Glutamatergic neuron (in vitro differentiated cells): ENCODE measurements around the gene GPR149. TPM values are rescaled to one million over a fixed set of nuclear protein-coding genes. Genes with fewer than 3 reads are reported as not detected.

Experiments used
- DNase-seq: peaks from one replicate; pipeline ENCODE4 v3.0.0; 2022
- H3K27ac Mint-ChIP-seq: one replicate; pipeline ENCODE4 v1.8.0; 2020; ENCODE audit warnings: mild to moderate bottlenecking, mixed read lengths, inconsistent platforms; ENCODE audit not compliant: unreplicated experiment
- H3K27me3 Mint-ChIP-seq: one replicate; pipeline ENCODE4 v1.8.0; 2020; ENCODE audit warnings: mild to moderate bottlenecking, moderate library complexity, mixed read lengths, inconsistent platforms; ENCODE audit not compliant: unreplicated experiment
- H3K36me3 Mint-ChIP-seq: one replicate; pipeline ENCODE4 v1.8.0; 2020; ENCODE audit warnings: mild to moderate bottlenecking, mixed read lengths, inconsistent platforms; ENCODE audit not compliant: unreplicated experiment
- H3K4me1 Mint-ChIP-seq: one replicate; pipeline ENCODE4 v1.8.0; 2020; ENCODE audit warnings: mild to moderate bottlenecking, low read depth, mixed read lengths, inconsistent platforms; ENCODE audit not compliant: unreplicated experiment
- H3K4me3 Mint-ChIP-seq: one replicate; pipeline ENCODE4 v1.8.0; 2020; ENCODE audit warnings: mild to moderate bottlenecking, mixed read lengths, inconsistent platforms; ENCODE audit not compliant: unreplicated experiment
- H3K9me3 Mint-ChIP-seq: one replicate; pipeline ENCODE4 v1.8.0; 2020; ENCODE audit warnings: mild to moderate bottlenecking, moderate library complexity, mixed read lengths, inconsistent platforms; ENCODE audit not compliant: unreplicated experiment
- CTCF ChIP-seq: fragments of 200-600 bp; sonication (generic); IDR thresholded peaks from one replicate; pipeline ENCODE4 v1.5.0; 2021; ENCODE audit not compliant: partially characterized antibody, unreplicated experiment
- total RNA-seq: library from RNA; stranded (reverse); fragmentation: NEBNext Ultra II Directional; extraction: Animal tissue kit (Norgen Biotek cat#: 25700); gene quantifications from one replicate; pipeline ENCODE4 v1.2.1, GENCODE V29; 2021; ENCODE audit not compliant: unreplicated experiment

The GPR149 gene
- total RNA-seq, 1 donor from 2014 or later: 0.25 TPM

GRCh38 chr3:154398084-154398967, 31.7 kb downstream of the GPR149 start:
- no peak overlapping the region for H3K27ac Mint-ChIP-seq
- H3K4me1 Mint-ChIP-seq: no peaks in the 10 kb centered on the region
- H3K27me3 Mint-ChIP-seq: no peaks in the 10 kb centered on the region
- no peak for TF ChIP-seq CTCF
- H3K4me3 Mint-ChIP-seq: no peak overlapping the region
- no peaks in the 10 kb centered on the region for H3K36me3 Mint-ChIP-seq
- no peaks in the 10 kb centered on the region for H3K9me3 Mint-ChIP-seq
- no peak for DNase-seq

GRCh38 chr3:154389861-154390260, 40.1 kb downstream of the GPR149 start:
- no peak for TF ChIP-seq CTCF
- DNase-seq: no peak
- no peaks in the 10 kb centered on the region for H3K9me3 Mint-ChIP-seq
- H3K4me1 Mint-ChIP-seq: no peaks in the 10 kb centered on the region
- H3K27ac Mint-ChIP-seq: no peak overlapping the region
- H3K27me3 Mint-ChIP-seq: no peaks in the 10 kb centered on the region
- no peaks in the 10 kb centered on the region for H3K36me3 Mint-ChIP-seq
- H3K4me3 Mint-ChIP-seq: no peak overlapping the region

- no peaks in the 10 kb centered on the region for H3K36me3 Mint-ChIP-seq
- H3K27ac Mint-ChIP-seq: no peak overlapping the region
- no peaks in the 10 kb centered on the region for H3K27me3 Mint-ChIP-seq
- H3K4me3 Mint-ChIP-seq: no peak overlapping the region
- no peaks in the 10 kb centered on the region for H3K9me3 Mint-ChIP-seq
- no peak for TF ChIP-seq CTCF
- no peaks in the 10 kb centered on the region for H3K4me1 Mint-ChIP-seq
- DNase-seq: no peak
Measured at GRCh38 chr3:154384479-154384878, 45.5 kb downstream of the GPR149 start.

GRCh38 chr3:154378311-154378710, 51.7 kb downstream of the GPR149 start:
- H3K4me1 Mint-ChIP-seq: no peaks in the 10 kb centered on the region
- DNase-seq: no peak
- H3K9me3 Mint-ChIP-seq: no peaks in the 10 kb centered on the region
- no peak for TF ChIP-seq CTCF
- no peaks in the 10 kb centered on the region for H3K27me3 Mint-ChIP-seq
- H3K4me3 Mint-ChIP-seq: no peak overlapping the region
- H3K36me3 Mint-ChIP-seq: no peaks in the 10 kb centered on the region
- no peak overlapping the region for H3K27ac Mint-ChIP-seq

GRCh38 chr3:154367221-154367620, 62.8 kb downstream of the GPR149 start:
- DNase-seq: no peak
- H3K27ac Mint-ChIP-seq: no peak overlapping the region
- no peaks in the 10 kb centered on the region for H3K36me3 Mint-ChIP-seq
- H3K4me3 Mint-ChIP-seq: no peak overlapping the region
- no peaks in the 10 kb centered on the region for H3K27me3 Mint-ChIP-seq
- TF ChIP-seq CTCF: no peak
- H3K4me1 Mint-ChIP-seq: no peaks in the 10 kb centered on the region
- H3K9me3 Mint-ChIP-seq: no peaks in the 10 kb centered on the region
